ENCODE results near the gene SCYL3.
"Not testable (repeated sequence)": the region's sequence is repeated elsewhere in the genome, so short reads cannot be mapped to it uniquely, and the experiment has no call there.

SCYL3 gene

DNA sequence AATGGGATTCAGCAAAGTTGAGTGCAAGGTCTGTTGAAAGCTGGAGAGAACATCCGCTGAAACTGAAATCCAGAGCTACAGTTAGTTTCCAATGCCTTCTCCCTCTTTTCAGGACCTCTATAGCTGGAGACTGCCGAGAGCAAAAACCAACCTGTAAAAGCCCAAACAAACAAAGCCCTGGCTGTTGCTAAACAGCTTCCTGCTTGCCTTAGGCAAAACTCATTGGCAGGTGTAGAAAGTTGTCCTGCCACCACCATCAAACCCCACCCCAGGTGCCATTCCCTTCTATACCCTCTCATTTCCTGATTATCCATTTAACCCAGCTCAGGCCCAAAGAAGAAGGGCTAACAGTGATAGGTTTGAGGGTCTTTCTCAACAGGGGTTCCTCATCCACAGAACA lies 24.7 kb downstream of the SCYL3 start:
- no peak for DNase-seq

DNA sequence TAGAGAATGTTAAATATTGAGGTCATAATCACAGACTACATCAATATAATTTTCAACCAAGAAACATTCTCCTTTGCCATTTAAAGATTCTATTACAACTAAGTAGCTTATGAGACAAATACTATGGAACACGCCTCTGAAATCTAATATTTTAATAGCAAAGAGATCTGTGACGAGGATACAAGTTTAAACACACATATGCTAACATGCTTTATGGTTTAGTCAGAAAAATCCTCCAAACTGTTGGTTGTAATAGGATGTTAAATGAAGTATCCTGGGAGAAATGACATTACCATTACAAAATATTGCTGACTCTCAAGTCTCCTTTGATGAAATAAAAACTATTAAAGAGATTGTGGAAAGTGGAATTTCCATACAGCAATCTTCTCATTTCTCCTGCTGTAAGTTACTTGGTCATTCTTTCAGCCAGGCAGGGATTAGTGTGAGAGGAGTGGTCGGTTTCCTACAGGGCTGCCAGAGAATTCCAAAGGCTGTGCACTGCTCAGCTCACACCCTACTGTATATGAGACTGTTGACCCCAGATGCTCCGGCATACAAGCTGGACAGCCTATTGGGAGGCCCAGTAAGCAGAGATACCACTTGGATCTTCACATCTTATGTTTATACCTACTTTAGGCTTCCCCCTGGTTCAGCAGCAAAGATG lies 26.6 kb downstream of the SCYL3 start:
- DNase-seq = no peak

DNA sequence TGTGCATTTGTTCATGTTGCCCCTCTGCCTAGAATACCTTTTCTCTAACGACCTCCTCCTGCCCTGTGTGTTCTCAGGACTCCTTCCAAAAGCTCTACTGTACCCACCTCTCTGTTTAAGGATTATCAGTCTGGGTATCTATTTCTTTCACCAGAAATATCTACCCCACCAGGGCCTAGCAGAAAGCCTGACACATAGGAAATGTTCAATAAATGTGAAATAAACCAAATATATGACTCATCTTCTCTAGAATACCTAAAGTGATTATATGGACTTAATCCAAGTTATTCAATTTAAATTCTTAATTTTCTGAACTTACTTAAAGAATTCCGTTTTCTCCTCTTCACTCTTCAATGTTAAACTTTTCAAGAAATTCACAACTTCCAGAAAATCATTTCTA lies 27.1 kb downstream of the SCYL3 start:
- DNase-seq = no peak

DNA sequence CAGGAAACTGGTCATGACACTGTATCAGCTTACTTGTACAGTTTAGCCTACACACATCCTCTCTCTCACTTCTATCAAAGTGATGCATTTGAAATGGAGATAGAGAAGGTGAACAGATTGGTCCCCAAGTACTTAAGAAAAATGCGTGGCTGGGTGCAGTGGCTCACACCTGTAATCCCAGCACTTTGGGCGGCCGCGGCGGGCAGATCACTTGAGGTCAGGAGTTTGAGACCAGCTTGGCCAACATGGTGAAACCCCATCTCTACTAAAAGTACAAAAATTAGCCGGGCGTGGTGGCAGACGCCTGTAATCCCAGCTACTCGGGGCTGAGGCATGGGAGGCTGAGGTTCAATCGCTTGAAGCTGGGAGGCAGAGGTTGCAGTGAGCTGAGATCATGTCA lies 29.2 kb downstream of the SCYL3 start:
- DNase-seq = not testable (repeated sequence)

DNA sequence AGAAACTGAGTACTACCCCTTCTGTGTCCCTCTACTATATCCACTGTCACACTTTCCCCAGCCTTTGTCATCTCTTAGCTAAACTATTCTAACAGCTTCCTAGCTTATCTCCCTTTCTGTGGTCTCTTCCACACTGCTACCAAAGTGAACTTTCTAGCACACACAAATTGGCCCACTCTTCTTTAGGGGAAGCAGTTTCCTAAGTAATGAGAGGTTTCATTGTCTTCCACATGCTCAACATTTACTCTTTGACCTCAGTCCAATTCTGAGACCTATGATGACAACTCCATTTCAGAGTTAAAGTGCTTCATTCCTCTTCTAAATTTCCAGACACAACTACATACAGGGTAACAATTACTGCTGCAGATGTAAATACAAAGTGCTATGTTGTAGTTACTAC lies 32.9 kb downstream of the SCYL3 start:
- DNase-seq = no peak

DNA sequence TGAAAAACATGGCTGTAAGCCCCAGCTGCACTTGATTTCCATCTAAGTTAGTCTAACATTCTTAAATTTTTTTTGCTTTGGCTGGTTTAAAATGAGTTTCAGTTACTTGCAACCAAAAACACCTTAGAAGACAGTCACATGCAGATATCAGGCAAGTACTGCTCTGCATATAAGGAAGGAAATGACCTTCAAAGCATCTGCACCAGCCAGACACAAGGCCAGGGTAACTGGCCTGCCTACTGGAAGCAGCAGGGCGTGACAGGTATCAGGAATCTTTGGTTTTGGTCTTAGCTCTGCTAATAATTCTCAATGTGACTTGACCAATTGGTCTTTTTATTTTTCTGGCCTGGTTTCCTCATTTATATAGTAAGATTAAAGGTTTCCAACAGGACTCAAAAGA lies 33.5 kb downstream of the SCYL3 start:
- DNase-seq = no peak

DNA sequence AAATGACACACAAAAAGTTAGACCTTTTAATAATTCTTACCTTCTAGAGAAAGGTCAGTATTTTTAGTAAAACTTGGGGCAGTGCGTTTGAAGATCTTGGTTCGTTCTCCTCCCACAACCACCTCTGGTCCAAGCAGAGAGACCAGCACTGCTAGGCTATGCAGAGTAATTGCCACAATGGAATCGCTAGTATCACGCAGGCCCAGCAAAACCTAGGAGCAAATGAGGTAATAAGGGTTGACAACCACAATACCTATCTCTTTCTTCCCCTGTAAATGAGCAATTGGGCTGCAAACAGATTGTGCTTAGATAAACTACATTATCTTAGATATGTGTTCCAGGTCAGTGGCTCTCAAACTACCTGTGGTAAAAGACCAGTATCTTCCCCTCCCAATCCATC lies 34.7 kb downstream of the SCYL3 start:
- no peak for DNase-seq

DNA sequence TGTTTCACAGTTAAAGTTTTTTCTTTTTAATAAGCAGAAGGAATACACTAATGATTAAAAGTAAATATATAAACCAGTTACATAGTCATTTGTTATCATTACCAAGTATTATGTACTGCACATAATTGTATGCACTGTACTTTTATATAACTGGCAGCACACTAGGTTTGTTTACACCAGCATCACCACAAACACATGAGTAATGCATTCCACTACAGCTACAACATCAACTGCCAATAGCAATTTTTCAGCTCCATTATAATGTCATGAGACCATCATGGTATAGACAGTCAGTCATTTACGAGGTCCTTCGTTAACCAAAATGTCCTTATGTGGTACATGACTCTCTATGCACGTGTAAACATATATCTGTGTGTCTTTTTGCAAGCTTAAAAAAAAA lies 35.2 kb downstream of the SCYL3 start:
- no peak for DNase-seq

DNA sequence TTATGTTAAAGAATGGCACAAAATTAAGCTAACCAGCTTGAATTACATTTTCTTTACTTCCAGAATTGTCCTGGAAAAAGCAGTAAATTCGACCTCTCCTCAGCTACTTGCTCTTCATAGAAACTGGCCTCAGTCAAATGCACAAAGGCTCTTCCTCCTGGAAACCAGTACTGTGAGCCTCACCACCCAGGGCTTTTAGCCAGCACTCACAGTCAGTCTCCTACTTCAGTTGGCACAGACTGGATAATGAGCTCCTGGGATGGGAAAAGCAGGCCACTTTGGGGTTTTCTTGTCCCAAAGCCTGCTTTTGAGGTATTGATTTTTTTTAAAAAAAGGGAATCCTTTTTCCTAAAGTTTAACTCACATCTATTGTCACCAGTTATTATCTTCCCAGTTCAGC lies 40.4 kb downstream of the SCYL3 start:
- DNase-seq = no peak

DNA sequence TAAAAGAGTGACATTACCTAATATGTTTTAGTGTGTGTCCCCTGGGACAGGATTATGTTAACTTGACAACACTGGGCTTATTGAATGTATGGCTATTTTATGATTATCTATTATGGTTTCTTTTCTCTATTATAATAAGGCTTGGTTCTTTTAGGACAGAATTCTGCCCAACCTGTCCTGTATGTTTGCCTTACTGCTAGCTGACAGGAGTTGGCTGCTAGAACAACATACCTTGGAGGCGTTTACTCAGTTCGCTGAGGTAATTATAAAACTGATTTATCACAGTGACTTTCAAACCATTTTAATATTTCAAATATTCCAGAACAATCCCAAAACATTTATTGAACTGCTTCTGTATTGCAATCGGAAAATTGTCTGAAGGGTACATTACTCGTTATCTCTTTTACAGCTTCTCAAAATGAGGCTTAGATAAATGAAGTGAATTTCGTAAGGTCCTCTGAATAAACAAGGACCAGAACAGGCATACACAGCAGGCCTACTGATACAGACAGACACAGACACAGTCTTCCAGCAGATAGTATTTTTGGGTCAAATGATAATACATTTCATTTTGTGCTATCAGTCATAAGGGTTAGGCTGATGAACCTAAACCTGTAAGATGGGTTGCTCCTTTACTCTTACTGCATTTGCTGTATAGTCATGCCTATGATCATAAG lies 44.2 kb downstream of the SCYL3 start:
- no peak for DNase-seq

DNA sequence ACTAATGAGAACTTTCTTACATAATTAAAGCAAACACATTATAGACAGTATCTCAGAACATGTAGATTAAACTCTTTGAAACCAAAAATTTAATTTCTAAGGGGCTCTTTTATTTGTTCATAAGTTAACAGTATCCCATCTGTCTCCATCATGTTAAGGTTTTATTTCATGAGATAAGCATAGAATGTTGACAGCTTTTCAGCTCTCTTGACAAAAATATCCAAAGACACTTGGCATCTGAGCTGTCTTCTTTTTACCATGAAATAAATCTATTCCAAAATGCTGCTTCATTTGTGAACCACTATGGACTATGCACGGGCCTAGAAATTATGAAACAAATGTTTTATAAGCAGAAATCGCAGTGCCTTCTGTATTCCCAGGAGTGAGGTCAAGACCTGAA lies 45.2 kb downstream of the SCYL3 start:
- no peak for DNase-seq

DNA sequence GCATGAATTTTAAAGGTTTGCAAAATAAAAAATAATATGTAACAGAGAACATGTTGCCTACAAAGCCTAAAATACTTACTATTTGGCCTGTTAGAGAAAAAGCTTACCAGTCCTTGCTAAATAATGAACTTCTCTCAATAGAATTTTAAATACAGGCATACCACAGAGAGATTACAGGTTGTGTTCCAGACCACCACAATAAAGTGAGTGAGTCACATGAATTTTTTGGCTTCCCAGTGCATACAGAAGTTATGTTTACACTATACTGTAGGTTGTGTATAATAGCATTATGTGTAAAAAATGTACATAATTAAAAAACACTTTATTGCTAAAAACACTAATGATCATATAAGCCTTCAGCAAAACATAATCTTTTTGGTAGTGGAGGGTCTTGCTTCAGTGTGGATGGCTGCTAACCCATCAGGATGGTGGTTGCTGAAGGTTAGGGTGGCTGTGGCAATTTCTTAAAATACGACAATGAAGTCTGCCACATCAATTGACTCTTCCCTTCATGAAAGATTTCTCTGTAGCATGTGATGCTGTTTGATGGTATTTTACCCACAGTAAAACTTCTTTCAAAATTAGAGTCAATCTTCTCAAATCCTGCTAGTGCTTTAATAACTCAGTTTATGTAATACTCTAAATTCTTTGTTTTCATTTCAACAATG lies 48.6 kb downstream of the SCYL3 start:
- DNase-seq = no peak

DNA sequence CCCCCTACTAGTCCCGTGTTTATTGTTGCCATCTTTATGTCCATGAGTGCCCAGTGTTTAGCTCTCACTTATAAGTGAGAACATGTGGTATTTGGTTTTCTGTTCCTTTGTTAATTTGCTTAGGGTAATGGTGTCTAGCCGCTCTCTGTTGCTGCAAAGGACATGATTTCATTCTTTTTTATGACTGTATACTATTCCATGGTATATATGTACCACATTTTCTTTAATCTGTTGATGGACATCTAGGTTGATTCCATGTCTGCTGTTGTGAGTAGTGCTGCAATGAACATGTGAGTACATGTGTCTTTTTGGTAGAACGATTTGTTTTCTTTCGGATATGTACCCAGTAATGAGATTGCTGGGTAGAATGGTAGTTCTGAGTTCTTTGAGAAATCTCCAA lies 54.8 kb downstream of the SCYL3 start:
- no peak for DNase-seq

DNA sequence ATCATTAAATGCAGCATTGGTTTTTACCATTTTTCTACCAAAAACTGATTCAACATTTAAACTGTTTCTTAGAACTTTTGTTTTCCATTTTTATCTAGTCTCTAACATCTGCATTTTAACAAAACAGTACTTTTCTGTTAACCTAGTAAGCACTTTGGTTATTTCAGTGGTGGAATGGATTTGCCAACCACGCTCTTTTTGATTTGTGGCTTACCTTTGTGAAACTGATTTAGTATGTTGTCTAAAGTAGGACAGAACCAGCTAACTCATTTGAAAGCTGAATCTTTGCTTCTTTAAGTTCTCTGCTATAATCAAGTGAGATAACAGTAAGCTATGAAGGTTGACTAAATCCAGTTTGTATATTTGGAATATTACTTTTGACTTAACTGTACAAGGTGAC lies 57.5 kb downstream of the SCYL3 start:
- no peak for DNase-seq

DNA sequence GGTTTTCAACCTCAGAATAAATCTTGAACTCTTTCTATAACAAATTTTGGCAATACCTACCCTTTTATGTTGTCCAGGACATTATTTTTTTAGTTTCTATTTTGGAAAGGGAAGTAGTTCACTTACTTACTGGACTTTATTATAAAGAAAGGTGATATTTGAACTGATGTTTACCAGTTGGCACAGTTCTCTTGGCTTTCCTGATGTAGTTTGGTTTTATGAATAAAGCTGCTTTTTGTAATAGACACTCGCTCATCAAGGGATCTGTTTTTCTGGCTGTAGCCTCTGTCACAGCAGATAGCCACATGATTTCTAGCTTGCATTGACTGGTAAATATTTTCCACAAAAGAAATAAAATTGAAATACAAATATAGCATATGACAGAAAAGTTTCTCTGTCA lies 58.0 kb downstream of the SCYL3 start:
- DNase-seq = no peak

DNA sequence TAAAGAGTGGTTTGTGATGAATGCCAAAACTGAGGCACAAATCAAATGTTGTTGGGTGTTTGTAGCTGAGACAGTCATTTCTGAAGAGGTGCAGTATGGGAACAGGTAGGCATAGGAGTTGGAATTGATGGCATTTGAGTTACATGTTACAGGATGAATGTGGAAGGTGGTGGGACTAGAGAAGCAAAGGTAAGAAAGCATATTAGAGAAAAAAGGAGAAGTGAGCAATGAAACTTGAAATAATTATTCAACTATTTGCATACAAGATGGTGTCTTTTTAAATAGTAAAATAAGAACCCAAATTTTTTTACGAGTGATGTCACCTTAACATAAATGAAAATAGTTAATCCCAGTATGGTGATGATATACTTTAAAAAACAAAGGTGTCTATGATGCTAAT lies 58.8 kb downstream of the SCYL3 start:
- no peak for DNase-seq

DNA sequence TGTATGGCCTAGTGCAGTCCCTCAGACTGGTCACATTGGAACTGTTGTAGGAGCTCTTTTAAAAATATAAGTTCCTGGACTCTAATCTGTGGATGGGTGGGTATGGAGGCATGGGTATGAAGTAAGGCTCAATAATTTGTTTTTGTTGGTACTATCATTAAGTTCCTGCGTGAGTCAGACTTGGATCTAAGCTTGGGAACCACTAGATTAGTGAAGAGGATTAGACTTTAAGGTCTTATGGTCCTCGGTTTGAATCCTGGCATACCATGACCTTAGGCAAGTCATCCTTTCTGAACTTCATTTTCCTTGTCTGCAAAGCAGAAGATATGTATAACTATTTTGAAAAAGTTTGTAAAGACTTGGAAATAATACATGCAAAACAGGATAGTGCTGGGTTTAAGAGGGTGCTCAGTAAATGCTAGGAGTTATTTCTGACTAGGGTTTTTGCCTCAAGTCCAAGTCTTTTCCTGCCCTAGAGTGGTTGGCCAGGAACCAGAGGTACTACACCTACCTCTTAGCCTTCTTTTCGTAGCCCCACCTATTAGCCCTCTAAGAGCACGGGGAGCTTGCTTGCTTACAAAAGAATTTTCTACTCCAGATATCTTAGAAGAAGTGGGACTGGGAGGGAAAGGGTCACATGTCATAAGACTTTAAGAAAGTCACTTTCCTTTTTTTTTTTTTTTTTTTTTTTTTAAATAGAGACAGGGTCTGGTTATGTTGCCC lies 60.4 kb downstream of the SCYL3 start:
- no peak for DNase-seq

DNA sequence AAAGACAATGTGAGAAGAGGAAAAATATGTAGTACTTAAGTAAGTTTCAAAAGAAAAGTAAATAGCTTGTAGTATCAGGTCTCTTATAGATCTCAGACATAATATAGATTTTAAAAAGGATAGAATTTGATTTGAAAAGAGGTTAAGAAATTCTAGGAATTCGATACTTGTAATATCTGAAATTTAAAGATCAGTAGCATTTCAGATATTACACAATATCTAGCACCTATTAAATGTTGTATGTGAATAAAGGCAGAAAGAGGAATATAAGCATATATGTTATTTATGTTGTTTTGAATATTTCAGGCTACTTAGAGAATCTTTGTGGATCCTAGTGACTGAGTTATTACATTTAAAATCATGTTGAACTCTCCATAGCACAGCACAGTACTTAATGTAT lies 64.0 kb downstream of the SCYL3 start:
- no peak for DNase-seq

DNA sequence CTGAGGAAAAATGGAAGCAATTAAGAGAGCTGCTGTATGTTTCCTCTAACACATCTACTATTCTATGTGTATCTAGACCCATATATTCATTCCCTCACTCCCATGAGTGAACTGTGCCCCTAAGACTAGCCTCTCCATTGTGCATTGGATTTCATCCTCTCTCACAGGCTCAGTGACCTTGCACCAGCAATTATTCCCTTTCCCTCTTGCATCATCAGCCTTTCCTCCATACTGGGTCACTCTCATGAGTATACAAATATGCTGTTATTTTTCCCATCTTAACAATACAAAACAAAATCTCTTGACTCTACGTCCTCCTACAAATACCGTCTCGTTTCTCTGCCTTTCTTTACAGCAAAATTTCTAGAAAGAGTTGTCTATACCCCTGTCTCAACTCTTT lies 69.5 kb downstream of the SCYL3 start:
- DNase-seq = no peak

DNA sequence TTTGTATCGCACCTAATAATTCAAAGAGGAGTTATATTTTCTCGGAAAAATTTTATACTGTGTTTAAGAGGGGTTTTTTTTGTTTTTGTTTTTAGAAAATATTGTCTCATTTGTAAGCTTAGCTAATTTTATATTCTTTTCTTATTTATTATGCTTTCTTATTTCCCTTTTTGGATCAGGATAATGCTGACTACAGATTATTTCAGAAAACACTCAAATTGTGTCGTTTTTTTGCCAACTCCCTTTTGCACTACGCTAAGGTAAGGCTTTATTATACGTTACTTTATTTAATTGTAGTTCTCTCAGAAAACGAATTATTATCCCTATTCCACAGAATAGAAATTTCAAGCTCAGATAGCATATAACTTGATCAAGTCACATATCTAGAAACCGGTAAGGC lies 72.2 kb downstream of the SCYL3 start:
- DNase-seq = no peak

DNA sequence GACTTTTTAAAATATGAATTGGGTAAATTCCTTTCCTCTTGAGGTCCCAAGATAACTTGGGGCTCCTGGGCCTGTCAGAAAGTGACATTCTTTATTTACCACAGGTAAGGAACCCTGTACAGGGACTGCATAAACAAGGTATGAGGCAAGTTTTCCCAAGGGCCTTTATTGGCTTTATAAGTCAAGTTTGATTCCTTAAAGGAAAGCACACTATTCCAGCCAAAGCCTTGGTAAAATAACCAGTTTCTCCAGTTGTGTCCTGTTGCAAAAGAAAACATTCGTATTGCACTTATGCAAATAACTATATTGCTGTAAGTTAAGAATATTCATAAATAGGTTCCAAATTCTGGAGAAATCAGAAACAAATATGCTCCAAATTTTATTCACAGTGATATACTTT lies 77.1 kb downstream of the SCYL3 start:
- no peak for DNase-seq

DNA sequence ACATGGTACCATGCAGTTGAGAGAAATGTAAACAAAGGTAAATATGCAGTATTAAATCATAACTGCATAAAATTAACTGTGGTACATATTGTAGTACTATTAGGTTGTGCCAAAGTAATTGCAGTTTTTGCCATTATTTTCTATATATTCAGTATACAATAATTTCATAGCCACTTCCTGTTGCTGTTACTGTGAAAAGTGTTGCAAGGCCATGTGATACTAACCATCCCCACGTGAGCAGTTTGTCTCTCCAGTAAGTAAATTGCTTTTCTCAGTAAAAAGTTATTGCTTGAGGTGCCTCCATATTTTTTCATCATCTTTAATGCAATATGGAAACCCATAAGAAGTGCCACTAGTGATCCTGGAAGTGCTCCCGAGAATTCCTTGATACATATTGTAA lies 79.4 kb downstream of the SCYL3 start:
- DNase-seq = no peak

DNA sequence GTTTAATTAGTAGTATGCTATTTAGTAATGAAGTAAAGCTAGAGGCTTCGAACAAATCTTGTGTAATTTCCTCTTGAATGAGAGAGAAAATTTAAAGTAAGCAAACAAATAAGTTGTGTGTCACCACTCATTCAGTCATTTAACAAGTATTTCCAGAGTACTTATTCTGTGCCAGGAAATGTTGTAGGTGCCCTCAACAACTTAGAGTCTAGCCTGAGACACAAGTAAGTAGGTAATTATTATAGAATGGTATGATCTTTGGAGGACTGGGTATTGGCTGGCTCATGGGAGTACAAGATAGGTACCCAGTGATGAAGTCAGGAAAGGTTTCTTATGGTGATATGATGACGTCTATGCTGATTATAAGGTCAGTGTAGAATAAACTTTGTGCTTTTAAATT lies 81.6 kb downstream of the SCYL3 start:
- DNase-seq = no peak
